ENCODE results near the gene ARRB1. TPM values are rescaled to one million over a fixed set of nuclear protein-coding genes. Genes with fewer than 3 reads are reported as not detected.

The ARRB1 gene
- total and polyA plus RNA-seq, 2 experiments from 2014 or later, result 4.5 to 10.7 TPM

DNA sequence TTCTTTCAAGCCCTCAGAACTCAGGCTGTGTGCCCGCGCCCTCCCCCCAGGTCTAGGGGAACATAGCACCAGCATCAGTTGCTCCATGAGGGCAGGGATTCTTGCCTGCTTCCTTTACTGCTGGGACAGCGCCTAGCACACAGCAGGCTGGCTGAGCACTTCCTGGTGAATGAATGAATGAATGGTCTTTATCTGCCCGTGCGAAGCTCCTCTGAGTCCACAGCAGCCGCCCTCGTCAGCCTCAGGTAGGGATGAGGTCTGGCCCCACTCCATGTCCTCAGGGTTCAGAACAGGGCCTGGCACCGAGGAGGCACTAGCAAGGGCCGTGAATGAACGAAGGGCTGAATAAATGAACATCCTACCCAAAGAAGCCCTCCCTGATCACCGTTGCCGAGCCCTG lies 27.3 kb downstream of the ARRB1 start:
- TF ChIP-seq, protein P1, sequence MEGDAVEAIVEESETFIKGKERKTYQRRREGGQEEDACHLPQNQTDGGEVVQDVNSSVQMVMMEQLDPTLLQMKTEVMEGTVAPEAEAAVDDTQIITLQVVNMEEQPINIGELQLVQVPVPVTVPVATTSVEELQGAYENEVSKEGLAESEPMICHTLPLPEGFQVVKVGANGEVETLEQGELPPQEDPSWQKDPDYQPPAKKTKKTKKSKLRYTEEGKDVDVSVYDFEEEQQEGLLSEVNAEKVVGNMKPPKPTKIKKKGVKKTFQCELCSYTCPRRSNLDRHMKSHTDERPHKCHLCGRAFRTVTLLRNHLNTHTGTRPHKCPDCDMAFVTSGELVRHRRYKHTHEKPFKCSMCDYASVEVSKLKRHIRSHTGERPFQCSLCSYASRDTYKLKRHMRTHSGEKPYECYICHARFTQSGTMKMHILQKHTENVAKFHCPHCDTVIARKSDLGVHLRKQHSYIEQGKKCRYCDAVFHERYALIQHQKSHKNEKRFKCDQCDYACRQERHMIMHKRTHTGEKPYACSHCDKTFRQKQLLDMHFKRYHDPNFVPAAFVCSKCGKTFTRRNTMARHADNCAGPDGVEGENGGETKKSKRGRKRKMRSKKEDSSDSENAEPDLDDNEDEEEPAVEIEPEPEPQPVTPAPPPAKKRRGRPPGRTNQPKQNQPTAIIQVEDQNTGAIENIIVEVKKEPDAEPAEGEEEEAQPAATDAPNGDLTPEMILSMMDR (IDR thresholded peaks at IDR 0.05; ENCODE audit: low read depth, low read length), result no peak
- no peak for DNase-seq (ENCODE audit: low read depth in 1 of 2, low spot score in 1 of 2)
- H3K4me1 ChIP-seq (ENCODE audit: low read depth), result no peaks in the 10 kb centered on the region
- H3K27ac ChIP-seq, result no peak overlapping the region
- H3K4me3 ChIP-seq, result no peak overlapping the region
- H3K36me3 ChIP-seq, result no peaks in the 10 kb centered on the region
- H3K9me3 ChIP-seq (ENCODE audit: low read depth), result no peaks in the 10 kb centered on the region
- no peaks in the 10 kb centered on the region for H3K27me3 ChIP-seq

DNA sequence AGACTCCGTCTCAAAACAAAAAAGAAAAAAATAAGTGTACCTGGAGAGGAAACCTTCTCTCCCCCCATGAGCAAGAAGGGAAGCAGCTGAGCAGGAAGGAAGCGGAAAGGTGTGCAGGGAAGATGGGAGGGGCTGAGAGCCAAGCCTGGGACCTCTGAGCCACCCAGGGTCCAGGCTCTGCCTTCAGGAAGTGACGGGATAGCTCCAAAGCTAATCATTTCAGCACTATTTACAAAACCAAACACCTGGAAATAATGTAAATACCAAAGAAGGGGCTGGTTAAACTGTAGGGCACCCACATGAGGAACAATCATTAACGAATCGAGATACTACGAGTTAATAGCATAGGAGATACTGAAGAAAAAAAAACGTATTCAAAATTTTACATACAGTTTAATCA lies 27.9 kb downstream of the ARRB1 start:
- Histone ChIP-seq H3K9me3 (ENCODE audit: low read depth) (no peaks in the 10 kb centered on the region), H3K27me3 (no peaks in the 10 kb centered on the region), H3K4me3 (no peak overlapping the region), H3K36me3 (no peaks in the 10 kb centered on the region), H3K27ac (no peak overlapping the region), H3K4me1 (ENCODE audit: low read depth) (no peaks in the 10 kb centered on the region)
- no peak for DNase-seq (ENCODE audit: low read depth in 1 of 2, low spot score in 1 of 2)
- TF ChIP-seq, protein P1 (IDR thresholded peaks at IDR 0.05; ENCODE audit: low read depth, low read length), result no peak

DNA sequence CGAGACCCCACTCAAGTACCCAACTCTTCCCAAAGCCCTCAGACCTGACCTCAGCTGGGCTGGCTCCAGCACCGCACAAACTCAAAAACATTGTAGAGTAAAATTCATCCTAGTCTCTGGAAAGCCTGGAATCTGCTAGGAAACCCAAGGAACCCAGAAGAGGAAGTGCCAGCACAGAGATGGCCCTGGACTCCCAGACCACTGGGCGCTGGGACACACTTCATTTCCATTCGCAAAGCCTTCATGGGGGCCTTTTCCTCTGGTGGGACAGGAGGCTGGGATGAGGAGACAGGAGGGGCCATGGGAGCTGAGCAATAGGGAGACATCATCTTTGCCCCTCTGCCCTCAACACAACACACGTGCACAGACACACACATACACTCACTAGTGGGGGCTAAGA lies 30.8 kb downstream of the ARRB1 start:
- H3K27me3 ChIP-seq, result no peaks in the 10 kb centered on the region
- no peaks in the 10 kb centered on the region for H3K4me1 ChIP-seq (ENCODE audit: low read depth)
- H3K4me3 ChIP-seq, result no peak overlapping the region
- DNase-seq (ENCODE audit: low read depth in 1 of 2, low spot score in 1 of 2), result no peak
- TF ChIP-seq, protein P1 (IDR thresholded peaks at IDR 0.05; ENCODE audit: low read depth, low read length), result no peak
- no peak overlapping the region for H3K27ac ChIP-seq
- no peaks in the 10 kb centered on the region for H3K9me3 ChIP-seq (ENCODE audit: low read depth)
- H3K36me3 ChIP-seq, result no peaks in the 10 kb centered on the region

- DNase-seq (ENCODE audit: low read depth in 1 of 2, low spot score in 1 of 2), result no peak
- Histone ChIP-seq H3K4me3 (no peak overlapping the region), H3K4me1 (ENCODE audit: low read depth) (no peaks in the 10 kb centered on the region), H3K27me3 (no peaks in the 10 kb centered on the region), H3K27ac (no peak overlapping the region), H3K36me3 (no peaks in the 10 kb centered on the region), H3K9me3 (ENCODE audit: low read depth) (no peaks in the 10 kb centered on the region)
- TF ChIP-seq, protein P1 (IDR thresholded peaks at IDR 0.05; ENCODE audit: low read depth, low read length), result no peak
Observed at GRCh38 chr11:75320046-75320618, 31.3 kb downstream of the ARRB1 start.

DNA sequence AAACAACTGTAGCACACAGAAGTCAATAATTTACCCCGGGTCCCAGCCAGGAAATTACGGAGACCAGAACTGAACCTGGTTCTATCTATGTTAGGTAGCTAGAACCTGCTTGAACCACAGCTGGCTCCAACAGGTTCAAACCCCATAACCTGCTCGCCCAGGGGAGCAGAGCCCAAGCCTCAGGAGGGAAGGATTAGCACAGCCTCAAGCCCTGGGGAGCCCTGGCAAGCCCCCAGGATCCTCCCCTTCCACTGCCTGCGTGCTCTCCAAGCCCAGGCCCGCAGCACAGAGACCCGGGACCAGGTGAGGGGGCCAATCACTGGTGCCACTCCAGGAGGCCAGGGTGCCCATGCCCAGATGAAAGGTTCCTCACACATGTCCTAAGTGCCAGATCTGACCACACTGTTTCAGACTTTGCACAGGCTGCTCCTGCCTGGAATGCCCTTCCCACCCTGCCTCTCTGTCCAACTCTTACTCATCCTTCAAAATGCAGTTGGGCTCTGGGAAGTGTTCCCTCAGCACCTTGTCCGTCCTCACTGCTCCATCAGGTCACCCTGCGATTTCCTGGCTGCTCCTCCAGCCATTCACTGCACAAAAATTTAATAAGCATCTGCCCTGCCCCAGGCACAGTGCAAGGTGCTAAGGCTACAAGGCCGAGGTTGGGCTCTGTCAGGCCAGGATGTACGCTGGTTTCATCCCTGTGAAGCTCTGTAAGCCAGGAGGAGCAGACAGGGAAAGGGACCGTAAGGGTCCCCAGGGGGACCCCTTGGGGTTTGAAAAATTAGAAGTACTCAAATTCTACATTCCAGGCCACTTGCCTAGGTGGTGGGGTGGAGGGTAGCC lies 32.2 kb downstream of the ARRB1 start:
- no peaks in the 10 kb centered on the region for H3K36me3 ChIP-seq
- no peaks in the 10 kb centered on the region for H3K9me3 ChIP-seq (ENCODE audit: low read depth)
- H3K4me3 ChIP-seq, result no peak overlapping the region
- no peaks in the 10 kb centered on the region for H3K4me1 ChIP-seq (ENCODE audit: low read depth)
- DNase-seq (ENCODE audit: low read depth in 1 of 2, low spot score in 1 of 2), result no peak
- no peaks in the 10 kb centered on the region for H3K27me3 ChIP-seq
- TF ChIP-seq, protein P1 (IDR thresholded peaks at IDR 0.05; ENCODE audit: low read depth, low read length), result no peak
- H3K27ac ChIP-seq, result no peak overlapping the region

Data from cardiac muscle cell (in vitro differentiated cells and primary cell).